ENCODE data around the gene EXOC3. TPM values are rescaled to one million over a fixed set of nuclear protein-coding genes. Genes with fewer than 3 reads are reported as not detected.

Gene EXOC3
- total RNA-seq, 1 experiment from 2014 or later, result 63.8 TPM

GRCh38 chr5:446066-446882 lies 3.3 kb downstream of the EXOC3 start:
- intact Hi-C loops (cut with micrococcal nuclease; ENCODE audit: unreplicated experiment), result loop anchor here (10.0 kb wide), 1 partner anchor 169 kb away; the partner anchor contains the start of gene CEP72
- no peaks in the 10 kb centered on the region for H3K27me3 Mint-ChIP-seq (ENCODE audit: unreplicated experiment)
- DNase-seq, result no peak
- no peak overlapping the region for H3K4me3 Mint-ChIP-seq (ENCODE audit: low read depth, unreplicated experiment)
- CTCF ChIA-PET, result interaction anchor here (0.7 to 1.5 kb wide), 15 partner anchors 12 to 457 kb away, joined by 3 to 7 read pairs (median 4); no protein-coding TSS in a partner anchor
- peaks cover 75% of the 10 kb centered on the region for H3K36me3 Mint-ChIP-seq (ENCODE audit: insufficient read depth, unreplicated experiment)
- no peaks in the 10 kb centered on the region for H3K9me3 Mint-ChIP-seq (ENCODE audit: low read depth, unreplicated experiment)
- H3K27ac Mint-ChIP-seq (ENCODE audit: unreplicated experiment), result no peak overlapping the region
- no TSS peak for BruUV-seq (replicated peaks)
- H3K4me1 Mint-ChIP-seq (ENCODE audit: low read depth, unreplicated experiment), result peaks cover 31% of the 10 kb centered on the region
- peak; percentile 0 for TF ChIP-seq CTCF (IDR thresholded peaks at IDR 0.05; ENCODE audit: unreplicated experiment)

DNA sequence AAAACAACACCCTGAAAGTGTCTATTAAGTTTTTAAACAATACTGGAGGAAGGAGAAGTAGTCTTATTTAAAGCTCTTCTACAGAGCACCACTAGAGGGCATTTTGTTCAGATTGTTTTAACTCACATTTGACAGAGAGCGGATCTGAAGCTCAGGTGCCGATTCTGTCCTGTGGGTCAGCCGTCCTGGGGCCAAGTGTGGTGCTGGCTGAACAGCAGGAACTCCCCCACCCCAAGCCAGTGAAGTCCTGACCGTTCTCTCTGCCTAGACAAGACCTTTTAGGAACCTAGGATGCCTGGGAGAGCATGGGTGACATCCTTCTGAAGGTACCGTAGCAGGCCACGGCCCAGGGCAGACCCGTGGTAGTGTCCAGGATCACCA lies 3.9 kb downstream of the EXOC3 start:
- CTCF ChIA-PET, result interaction anchor here (0.5 to 1.5 kb wide), 13 partner anchors 12 to 456 kb away, joined by 3 to 7 read pairs (median 4); no protein-coding TSS in a partner anchor
- TF ChIP-seq CTCF (IDR thresholded peaks at IDR 0.05; ENCODE audit: unreplicated experiment), result peak; percentile 53
- peaks cover 76% of the 10 kb centered on the region for H3K36me3 Mint-ChIP-seq (ENCODE audit: insufficient read depth, unreplicated experiment)
- no peak overlapping the region for H3K27ac Mint-ChIP-seq (ENCODE audit: unreplicated experiment)
- intact Hi-C loops (cut with micrococcal nuclease; ENCODE audit: unreplicated experiment), result loop anchor here (10.0 kb wide), 1 partner anchor 168 kb away; the partner anchor contains the start of gene CEP72
- no peak overlapping the region for H3K4me3 Mint-ChIP-seq (ENCODE audit: low read depth, unreplicated experiment)
- BruUV-seq (replicated peaks), result no TSS peak
- DNase-seq, result no peak
- H3K4me1 Mint-ChIP-seq (ENCODE audit: low read depth, unreplicated experiment), result peaks cover 31% of the 10 kb centered on the region
- H3K9me3 Mint-ChIP-seq (ENCODE audit: low read depth, unreplicated experiment), result peaks cover 2% of the 10 kb centered on the region
- H3K27me3 Mint-ChIP-seq (ENCODE audit: unreplicated experiment), result no peaks in the 10 kb centered on the region

- CTCF ChIA-PET, result interaction anchor here (0.9 to 1.5 kb wide), 2 partner anchors 58 to 130 kb away, joined by 3 to 7 read pairs; no protein-coding TSS in a partner anchor
- H3K27ac Mint-ChIP-seq (ENCODE audit: unreplicated experiment), result no peak overlapping the region
- no peak for TF ChIP-seq CTCF (IDR thresholded peaks at IDR 0.05; ENCODE audit: unreplicated experiment)
- BruUV-seq (replicated peaks), result no TSS peak
- no peak for DNase-seq
- no peak overlapping the region for H3K4me3 Mint-ChIP-seq (ENCODE audit: low read depth, unreplicated experiment)
- peaks cover 5% of the 10 kb centered on the region for H3K9me3 Mint-ChIP-seq (ENCODE audit: low read depth, unreplicated experiment)
- no peaks in the 10 kb centered on the region for H3K27me3 Mint-ChIP-seq (ENCODE audit: unreplicated experiment)
- intact Hi-C loops (cut with micrococcal nuclease; ENCODE audit: unreplicated experiment), result loop anchor here (10.0 kb wide), 1 partner anchor 167 kb away; the partner anchor contains the start of gene CEP72
- H3K4me1 Mint-ChIP-seq (ENCODE audit: low read depth, unreplicated experiment), result peaks cover 31% of the 10 kb centered on the region
- H3K36me3 Mint-ChIP-seq (ENCODE audit: insufficient read depth, unreplicated experiment), result peaks cover 78% of the 10 kb centered on the region
Measured at GRCh38 chr5:447501-447900, 4.5 kb downstream of the EXOC3 start.

GRCh38 chr5:448061-448765 lies 5.2 kb downstream of the EXOC3 start:
- Mint-ChIP-seq H3K4me1 (ENCODE audit: low read depth, unreplicated experiment) (peaks cover 31% of the 10 kb centered on the region), H3K4me3 (ENCODE audit: low read depth, unreplicated experiment) (no peak overlapping the region), H3K27ac (ENCODE audit: unreplicated experiment) (no peak overlapping the region), H3K27me3 (ENCODE audit: unreplicated experiment) (no peaks in the 10 kb centered on the region), H3K9me3 (ENCODE audit: low read depth, unreplicated experiment) (peaks cover 5% of the 10 kb centered on the region), H3K36me3 (ENCODE audit: insufficient read depth, unreplicated experiment) (peaks cover 78% of the 10 kb centered on the region)
- DNase-seq, result no peak
- no peak for TF ChIP-seq CTCF (IDR thresholded peaks at IDR 0.05; ENCODE audit: unreplicated experiment)
- intact Hi-C loops (cut with micrococcal nuclease; ENCODE audit: unreplicated experiment), result loop anchor here (10.0 kb wide), 1 partner anchor 167 kb away; the partner anchor contains the start of gene CEP72
- CTCF ChIA-PET, result interaction anchor here (0.6 kb wide), 1 partner anchor 100 kb away, joined by 3 read pairs; no protein-coding TSS in a partner anchor
- BruUV-seq (replicated peaks), result no TSS peak
